ENCODE measurements around the gene SLFN11. TPM values are rescaled to one million over a fixed set of nuclear protein-coding genes. Genes with fewer than 3 reads are reported as not detected.

The SLFN11 gene
- total RNA-seq, 2 experiments from 2014 or later = not detected

- Histone ChIP-seq H3K36me3 (ENCODE audit: insufficient read depth, low read length) (no peaks in the 10 kb centered on the region), H3K27ac (ENCODE audit: low read depth, low read length, poor library complexity, severe bottlenecking) (no peak overlapping the region), H3K79me2 (ENCODE audit: insufficient read depth, low read depth, low read length) (no peaks in the 10 kb centered on the region), H3K4me2 (ENCODE audit: low read length) (no peak overlapping the region), H3K4me1 (ENCODE audit: insufficient read depth, low read length, poor library complexity, severe bottlenecking) (no peaks in the 10 kb centered on the region), H3K4me3 (ENCODE audit: low read depth, low read length, poor library complexity, severe bottlenecking) (no peak overlapping the region), H3K9me3 (ENCODE audit: low read length) (peaks cover 12% of the 10 kb centered on the region; the same call in 1 of the 2 replicates), H2AFZ (ENCODE audit: low read length) (no peak overlapping the region), H4K20me1 (ENCODE audit: insufficient read depth, low read length) (no peaks in the 10 kb centered on the region), H3K9me2 (ENCODE audit: insufficient read depth, low read length) (no peaks in the 10 kb centered on the region)
- DNase-seq (ENCODE audit: low spot score) = no peak
- no TSS peak for BruUV-seq (replicated peaks)
- POLR2A ChIA-PET = no interaction called here
- CTCF ChIA-PET (ENCODE audit: unreplicated experiment) = no interaction called here
- TF ChIP-seq EZH2phosphoT487 (IDR thresholded peaks at IDR 0.05; ENCODE audit: borderline replicate concordance, low read depth, low read length) (no peak), CTCF (conservative IDR thresholded peaks at IDR 0.05; ENCODE audit: low read length) (no peak)
- intact Hi-C loops (cut with micrococcal nuclease; ENCODE audit: unreplicated experiment) = no loop called here
Observed at GRCh38 chr17:35322749-35323148, 50.7 kb downstream of the SLFN11 start.

- BruUV-seq (replicated peaks) = no TSS peak
- Histone ChIP-seq H3K4me3 (ENCODE audit: low read depth, low read length, poor library complexity, severe bottlenecking) (no peak overlapping the region), H3K36me3 (ENCODE audit: insufficient read depth, low read length) (no peaks in the 10 kb centered on the region), H3K9me2 (ENCODE audit: insufficient read depth, low read length) (no peaks in the 10 kb centered on the region), H3K9me3 (ENCODE audit: low read length) (no peaks in the 10 kb centered on the region), H3K4me1 (ENCODE audit: insufficient read depth, low read length, poor library complexity, severe bottlenecking) (no peaks in the 10 kb centered on the region), H3K79me2 (ENCODE audit: insufficient read depth, low read depth, low read length) (no peaks in the 10 kb centered on the region), H4K20me1 (ENCODE audit: insufficient read depth, low read length) (no peaks in the 10 kb centered on the region), H3K4me2 (ENCODE audit: low read length) (no peak overlapping the region), H2AFZ (ENCODE audit: low read length) (no peak overlapping the region), H3K27ac (ENCODE audit: low read depth, low read length, poor library complexity, severe bottlenecking) (no peak overlapping the region)
- no peak for DNase-seq (ENCODE audit: low spot score)
- TF ChIP-seq EZH2phosphoT487 (IDR thresholded peaks at IDR 0.05; ENCODE audit: borderline replicate concordance, low read depth, low read length) = no peak
- no peak for TF ChIP-seq CTCF (conservative IDR thresholded peaks at IDR 0.05; ENCODE audit: low read length)
- ChIA-PET POLR2A (no interaction called here), CTCF (ENCODE audit: unreplicated experiment) (no interaction called here)
- intact Hi-C loops (cut with micrococcal nuclease; ENCODE audit: unreplicated experiment) = no loop called here
Observed at GRCh38 chr17:35315971-35316370, 57.5 kb downstream of the SLFN11 start.

- TF ChIP-seq CTCF (conservative IDR thresholded peaks at IDR 0.05; ENCODE audit: low read length) = no peak
- no peak for TF ChIP-seq EZH2phosphoT487 (IDR thresholded peaks at IDR 0.05; ENCODE audit: borderline replicate concordance, low read depth, low read length)
- no TSS peak for BruUV-seq (replicated peaks)
- intact Hi-C loops (cut with micrococcal nuclease; ENCODE audit: unreplicated experiment) = no loop called here
- H2AFZ ChIP-seq (ENCODE audit: low read length) = no peak overlapping the region
- H3K4me3 ChIP-seq (ENCODE audit: low read depth, low read length, poor library complexity, severe bottlenecking) = no peak overlapping the region
- DNase-seq (ENCODE audit: low spot score) = no peak
- H3K27ac ChIP-seq (ENCODE audit: low read depth, low read length, poor library complexity, severe bottlenecking) = no peak overlapping the region
- CTCF ChIA-PET (ENCODE audit: unreplicated experiment) = no interaction called here
- H3K79me2 ChIP-seq (ENCODE audit: insufficient read depth, low read depth, low read length) = no peaks in the 10 kb centered on the region
- H4K20me1 ChIP-seq (ENCODE audit: insufficient read depth, low read length) = no peaks in the 10 kb centered on the region
- H3K4me2 ChIP-seq (ENCODE audit: low read length) = no peak overlapping the region
- no peaks in the 10 kb centered on the region for H3K9me2 ChIP-seq (ENCODE audit: insufficient read depth, low read length)
- H3K36me3 ChIP-seq (ENCODE audit: insufficient read depth, low read length) = no peaks in the 10 kb centered on the region
- H3K9me3 ChIP-seq (ENCODE audit: low read length) = no peaks in the 10 kb centered on the region
- no peaks in the 10 kb centered on the region for H3K4me1 ChIP-seq (ENCODE audit: insufficient read depth, low read length, poor library complexity, severe bottlenecking)
- POLR2A ChIA-PET = no interaction called here
Observed at GRCh38 chr17:35315283-35315682, 58.1 kb downstream of the SLFN11 start.
